ENCODE results near the gene ERF. TPM values are rescaled to one million over a fixed set of nuclear protein-coding genes. Genes with fewer than 3 reads are reported as not detected.

Gene ERF
- total RNA-seq (2014; rRNA removed; shearing (Covaris generic)) = 73.0 and 106 TPM in 2 replicates

GRCh38 chr19:42254850-42255765 is at the start of gene ERF:
Gene ERF (minus strand): TSS chr19:42255128. CDS start chr19:42254999, 129 bp downstream.
- Histone ChIP-seq H3K27me3 (ENCODE audit: control insufficient read depth, insufficient read depth, low read length) (no peaks in the 10 kb centered on the region; the same call in 1 of the 2 replicates), H3K36me3 (replicated peaks; ENCODE audit: control insufficient read depth, insufficient read depth, low read length) (no peaks in the 10 kb centered on the region), H3K4me3 (ENCODE audit: insufficient read depth, low read depth, low read length) (peak within 1 kb of the TSS; percentile 99)
- peak; percentile 98 for DNase-seq

- Histone ChIP-seq H3K4me3 (ENCODE audit: insufficient read depth, low read depth, low read length) (no peak overlapping the region), H3K36me3 (replicated peaks; ENCODE audit: control insufficient read depth, insufficient read depth, low read length) (peaks cover 3% of the 10 kb centered on the region), H3K27me3 (ENCODE audit: control insufficient read depth, insufficient read depth, low read length) (no peaks in the 10 kb centered on the region)
- DNase-seq = no peak
These were observed 48.9 kb upstream of the ERF start for GRCh38 chr19:42303876-42304275.

GRCh38 chr19:42303101-42303464 is 48.2 kb upstream of the ERF start:
- peak overlapping the region; percentile 97; the same call in 1 of the 2 replicates for H3K4me3 ChIP-seq (ENCODE audit: insufficient read depth, low read depth, low read length)
- DNase-seq = no peak

GRCh38 chr19:42301646-42302203 is 46.8 kb upstream of the ERF start, which contains the start of gene PRR19:
Gene PRR19 (plus strand): TSS chr19:42302132. CDS start chr19:42309585, 7,453 bp downstream.
- Histone ChIP-seq H3K36me3 (replicated peaks; ENCODE audit: control insufficient read depth, insufficient read depth, low read length) (peaks cover 3% of the 10 kb centered on the region), H3K27me3 (ENCODE audit: control insufficient read depth, insufficient read depth, low read length) (no peaks in the 10 kb centered on the region), H3K4me3 (ENCODE audit: insufficient read depth, low read depth, low read length) (peak within 1 kb of the TSS; percentile 97)
- DNase-seq = peak; percentile 80

More at GRCh38 chr19:42303101-42303464, 48.2 kb upstream of the ERF start:
- Histone ChIP-seq H3K36me3 (replicated peaks; ENCODE audit: control insufficient read depth, insufficient read depth, low read length) (peaks cover 3% of the 10 kb centered on the region), H3K27me3 (ENCODE audit: control insufficient read depth, insufficient read depth, low read length) (no peaks in the 10 kb centered on the region)

- no peaks in the 10 kb centered on the region for H3K27me3 ChIP-seq (ENCODE audit: control insufficient read depth, insufficient read depth, low read length)
- DNase-seq = no peak
- peaks cover 5% of the 10 kb centered on the region for H3K36me3 ChIP-seq (replicated peaks; ENCODE audit: control insufficient read depth, insufficient read depth, low read length)
- H3K4me3 ChIP-seq (ENCODE audit: insufficient read depth, low read depth, low read length) = no peak overlapping the region
These were observed 42.1 kb upstream of the ERF start for GRCh38 chr19:42297039-42297438.

GRCh38 chr19:42295831-42296525 is 41.0 kb upstream of the ERF start:
- DNase-seq = peak; percentile 94
- Histone ChIP-seq H3K4me3 (ENCODE audit: insufficient read depth, low read depth, low read length) (no peak overlapping the region), H3K27me3 (ENCODE audit: control insufficient read depth, insufficient read depth, low read length) (no peaks in the 10 kb centered on the region), H3K36me3 (replicated peaks; ENCODE audit: control insufficient read depth, insufficient read depth, low read length) (peaks cover 6% of the 10 kb centered on the region)

GRCh38 chr19:42295342-42295741 is 40.4 kb upstream of the ERF start:
- Histone ChIP-seq H3K4me3 (ENCODE audit: insufficient read depth, low read depth, low read length) (no peak overlapping the region), H3K36me3 (replicated peaks; ENCODE audit: control insufficient read depth, insufficient read depth, low read length) (peaks cover 6% of the 10 kb centered on the region), H3K27me3 (ENCODE audit: control insufficient read depth, insufficient read depth, low read length) (no peaks in the 10 kb centered on the region)
- no peak for DNase-seq

- Histone ChIP-seq H3K4me3 (ENCODE audit: insufficient read depth, low read depth, low read length) (no peak overlapping the region), H3K36me3 (replicated peaks; ENCODE audit: control insufficient read depth, insufficient read depth, low read length) (peaks cover 7% of the 10 kb centered on the region), H3K27me3 (ENCODE audit: control insufficient read depth, insufficient read depth, low read length) (no peaks in the 10 kb centered on the region)
- no peak for DNase-seq
These were observed 39.7 kb upstream of the ERF start for GRCh38 chr19:42294471-42295137.

GRCh38 chr19:42293948-42294347 is 39.0 kb upstream of the ERF start:
- no peaks in the 10 kb centered on the region for H3K27me3 ChIP-seq (ENCODE audit: control insufficient read depth, insufficient read depth, low read length)
- H3K4me3 ChIP-seq (ENCODE audit: insufficient read depth, low read depth, low read length) = no peak overlapping the region
- DNase-seq = no peak
- H3K36me3 ChIP-seq (replicated peaks; ENCODE audit: control insufficient read depth, insufficient read depth, low read length) = peaks cover 8% of the 10 kb centered on the region

GRCh38 chr19:42293540-42293939 is 38.6 kb upstream of the ERF start:
- Histone ChIP-seq H3K27me3 (ENCODE audit: control insufficient read depth, insufficient read depth, low read length) (no peaks in the 10 kb centered on the region), H3K36me3 (replicated peaks; ENCODE audit: control insufficient read depth, insufficient read depth, low read length) (peaks cover 8% of the 10 kb centered on the region), H3K4me3 (ENCODE audit: insufficient read depth, low read depth, low read length) (no peak overlapping the region)
- peak; percentile 84 for DNase-seq

GRCh38 chr19:42292963-42293362 is 38.0 kb upstream of the ERF start:
- Histone ChIP-seq H3K36me3 (replicated peaks; ENCODE audit: control insufficient read depth, insufficient read depth, low read length) (peaks cover 13% of the 10 kb centered on the region), H3K4me3 (ENCODE audit: insufficient read depth, low read depth, low read length) (no peak overlapping the region), H3K27me3 (ENCODE audit: control insufficient read depth, insufficient read depth, low read length) (no peaks in the 10 kb centered on the region)
- no peak for DNase-seq

- H3K36me3 ChIP-seq (replicated peaks; ENCODE audit: control insufficient read depth, insufficient read depth, low read length) = peaks cover 14% of the 10 kb centered on the region
- DNase-seq = no peak
- H3K27me3 ChIP-seq (ENCODE audit: control insufficient read depth, insufficient read depth, low read length) = no peaks in the 10 kb centered on the region
- no peak overlapping the region for H3K4me3 ChIP-seq (ENCODE audit: insufficient read depth, low read depth, low read length)
These were observed 37.4 kb upstream of the ERF start for GRCh38 chr19:42292042-42292960.

GRCh38 chr19:42291435-42291810 is 36.5 kb upstream of the ERF start:
- H3K4me3 ChIP-seq (ENCODE audit: insufficient read depth, low read depth, low read length) = no peak overlapping the region
- H3K36me3 ChIP-seq (replicated peaks; ENCODE audit: control insufficient read depth, insufficient read depth, low read length) = peaks cover 14% of the 10 kb centered on the region
- no peaks in the 10 kb centered on the region for H3K27me3 ChIP-seq (ENCODE audit: control insufficient read depth, insufficient read depth, low read length)
- peak; percentile 84 for DNase-seq
